IPS DF 19.7 (cell line): Measurements from ENCODE around the gene IGFBP4.
A peak's percentile ranks its signal among the peaks of the same experiment; 100 is the strongest.
"Not testable (repeated sequence)": the region's sequence is repeated elsewhere in the genome, so short reads cannot be mapped to it uniquely, and the experiment has no call there.

Source experiments
- DNase-seq: peaks from one replicate; pipeline ENCODE4 v3.0.0-alpha.2; 2013; ENCODE audit warnings: low read depth, low spot score

Gene IGFBP4

GRCh38 chr17:40443196-40443987 is at the start of gene IGFBP4:
IGFBP4 (plus strand) TSS chr17:40443450; CDS start chr17:40443736, 286 bp downstream.
- DNase-seq: no peak

GRCh38 chr17:40399185-40399584 is 44.1 kb upstream of the IGFBP4 start:
- no peak for DNase-seq

- DNase-seq: no peak
Observed at GRCh38 chr17:40402668-40403067, 40.6 kb upstream of the IGFBP4 start.

- DNase-seq: no peak
Observed at GRCh38 chr17:40404003-40404402, 39.2 kb upstream of the IGFBP4 start.

GRCh38 chr17:40407460-40407859 is 35.8 kb upstream of the IGFBP4 start:
- DNase-seq: no peak

- not testable (repeated sequence) for DNase-seq
Observed at GRCh38 chr17:40409540-40409939, 33.7 kb upstream of the IGFBP4 start.

- DNase-seq: no peak
Observed at GRCh38 chr17:40410082-40410481, 33.2 kb upstream of the IGFBP4 start.

- no peak for DNase-seq
Observed at GRCh38 chr17:40411821-40412220, 31.4 kb upstream of the IGFBP4 start.

GRCh38 chr17:40412880-40413279 is 30.4 kb upstream of the IGFBP4 start:
- DNase-seq: no peak

GRCh38 chr17:40414312-40414711 is 28.9 kb upstream of the IGFBP4 start:
- DNase-seq: not testable (repeated sequence)

- no peak for DNase-seq
Observed at GRCh38 chr17:40415390-40415789, 27.9 kb upstream of the IGFBP4 start.

- DNase-seq: no peak
Observed at GRCh38 chr17:40416671-40417070, 26.6 kb upstream of the IGFBP4 start.

- DNase-seq: no peak
Observed at GRCh38 chr17:40417258-40417608, 26.0 kb upstream of the IGFBP4 start.

GRCh38 chr17:40417609-40418427 is 25.4 kb upstream of the IGFBP4 start, which contains the start of gene TOP2A:
TOP2A (minus strand) TSS chr17:40417896; CDS start chr17:40417791, 105 bp downstream.
- peak; percentile 99 for DNase-seq

- no peak for DNase-seq
Observed at GRCh38 chr17:40418428-40418706, 24.9 kb upstream of the IGFBP4 start.

GRCh38 chr17:40419559-40420331 is 23.5 kb upstream of the IGFBP4 start:
- DNase-seq: no peak

GRCh38 chr17:40422990-40423633 is 20.1 kb upstream of the IGFBP4 start:
- peak; percentile 84 for DNase-seq

- no peak for DNase-seq
Observed at GRCh38 chr17:40425741-40426140, 17.5 kb upstream of the IGFBP4 start.

- no peak for DNase-seq
Observed at GRCh38 chr17:40427002-40427491, 16.2 kb upstream of the IGFBP4 start.

- DNase-seq: no peak
Observed at GRCh38 chr17:40430272-40431230, 12.7 kb upstream of the IGFBP4 start.
